Fibroblast of skin of scalp (primary cell): Measurements from ENCODE around the gene FDX2. TPM values are rescaled to one million over a fixed set of nuclear protein-coding genes. Genes with fewer than 3 reads are reported as not detected.
A peak's percentile ranks its signal among the peaks of the same experiment; 100 is the strongest.
"Not testable (repeated sequence)": the region's sequence is repeated elsewhere in the genome, so short reads cannot be mapped to it uniquely, and the experiment has no call there.

Source experiments
- DNase-seq: peaks from one replicate; pipeline ENCODE4 v3.0.0-alpha.2; 2013
- polyA plus RNA-seq, 2 experiments: library from polyadenylated mRNA; unstranded; fragments of 120-200 nt; gene quantifications; one replicate each; pipeline ENCODE4 v1.2.1, GENCODE V29; 2013; ENCODE audit not compliant: insufficient read length in 2 of 2

The FDX2 gene
- 25.9 TPM for polyA plus RNA-seq (2013, experiment 1 of 2; ENCODE audit: insufficient read length)
- 21.3 TPM for polyA plus RNA-seq (2013, experiment 2 of 2; ENCODE audit: insufficient read length)

DNA sequence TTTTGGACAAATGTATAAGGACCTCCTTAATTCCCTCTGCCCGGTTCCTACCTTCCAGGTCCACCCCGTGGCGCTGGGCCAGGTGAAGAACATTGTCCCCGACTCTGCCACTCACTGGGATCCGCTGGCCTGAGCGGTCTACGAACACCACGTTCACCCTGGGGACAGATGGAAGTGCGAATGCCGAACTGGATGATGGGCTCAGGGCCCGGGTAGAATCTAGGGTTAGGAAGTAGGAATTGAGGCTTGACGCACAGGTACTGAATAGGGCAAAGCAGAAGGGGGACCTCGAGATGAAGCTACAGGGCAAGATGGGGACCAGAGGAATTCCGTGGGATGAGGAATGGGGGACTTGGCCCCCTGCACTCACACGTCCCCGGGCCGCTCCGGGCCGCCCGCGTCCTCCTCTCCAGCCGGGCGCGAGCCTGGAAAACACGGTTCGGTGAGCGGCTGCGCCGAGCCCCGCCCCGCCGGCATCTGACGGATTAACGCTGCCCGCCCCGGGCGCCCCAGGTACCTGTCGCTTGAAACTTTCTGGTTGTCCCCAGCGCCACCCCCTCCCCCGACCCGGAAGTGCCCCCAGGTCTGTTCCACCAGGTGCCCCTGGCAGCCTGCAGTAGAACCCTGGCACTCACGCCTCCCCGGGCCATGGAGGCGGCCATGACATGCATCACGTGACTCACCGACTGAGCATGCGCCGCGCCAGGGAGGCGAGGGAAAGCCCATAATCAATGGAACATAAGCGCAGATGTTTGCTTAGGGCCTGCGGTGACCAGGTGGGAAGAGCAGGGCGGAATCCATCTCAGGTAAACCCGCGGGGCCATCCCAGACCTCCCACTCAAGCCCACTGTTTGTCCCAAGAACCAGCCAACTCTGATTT lies at the start of gene FDX2:
Gene FDX2, minus strand, starts transcription at position 681 of the 880 bp plus-strand sequence. Its CDS starts 19 bp downstream, at position 662.
- DNase-seq, result peak; percentile 80

DNA sequence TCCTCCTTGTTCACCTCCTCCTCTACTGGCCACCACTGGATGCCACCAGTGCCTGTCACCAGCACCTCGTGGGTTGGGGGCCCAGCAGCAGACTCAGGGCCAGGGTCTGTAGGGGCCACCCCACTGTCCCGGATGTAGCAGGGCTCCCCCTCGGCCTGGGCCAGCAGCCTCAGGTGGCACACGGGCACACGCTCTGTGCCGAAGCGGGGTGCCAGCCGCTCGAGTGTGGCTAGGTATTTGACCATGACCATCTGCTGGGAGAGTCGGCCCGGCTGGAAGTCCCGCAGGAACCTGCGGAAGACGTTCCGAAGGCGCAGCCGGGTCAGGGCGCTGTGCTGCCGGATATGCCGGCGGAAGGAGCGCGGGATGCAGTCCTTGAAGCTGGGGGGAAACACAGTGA lies 49.7 kb upstream of the FDX2 start:
- DNase-seq, result no peak

- no peak for DNase-seq
Measured at GRCh38 chr19:10364644-10365043, 48.8 kb upstream of the FDX2 start.

DNA sequence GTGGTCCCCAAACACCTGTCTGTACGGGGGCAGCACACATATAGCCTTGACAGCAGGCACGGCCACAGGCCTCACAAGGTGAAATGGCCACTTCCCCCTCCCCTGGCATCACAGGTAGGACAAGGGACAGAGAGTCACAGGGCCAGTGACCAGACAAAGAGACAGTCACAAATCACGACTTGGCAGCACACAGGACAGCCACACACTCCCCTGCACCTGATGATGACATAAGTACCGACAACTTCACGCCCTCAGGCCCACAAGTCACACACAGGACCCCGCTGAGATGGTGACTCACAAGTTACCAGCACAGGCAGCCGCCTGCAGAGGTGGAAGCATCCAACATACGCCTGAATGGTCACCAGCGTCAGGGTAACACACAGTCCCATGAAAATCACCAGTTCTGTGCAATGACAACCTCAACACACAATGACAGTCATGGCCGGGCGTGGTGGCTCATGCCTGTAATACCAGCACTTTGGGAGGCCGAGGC lies 48.0 kb upstream of the FDX2 start:
- DNase-seq, result no peak

- no peak for DNase-seq
Measured at GRCh38 chr19:10362259-10362658, 46.4 kb upstream of the FDX2 start.

DNA sequence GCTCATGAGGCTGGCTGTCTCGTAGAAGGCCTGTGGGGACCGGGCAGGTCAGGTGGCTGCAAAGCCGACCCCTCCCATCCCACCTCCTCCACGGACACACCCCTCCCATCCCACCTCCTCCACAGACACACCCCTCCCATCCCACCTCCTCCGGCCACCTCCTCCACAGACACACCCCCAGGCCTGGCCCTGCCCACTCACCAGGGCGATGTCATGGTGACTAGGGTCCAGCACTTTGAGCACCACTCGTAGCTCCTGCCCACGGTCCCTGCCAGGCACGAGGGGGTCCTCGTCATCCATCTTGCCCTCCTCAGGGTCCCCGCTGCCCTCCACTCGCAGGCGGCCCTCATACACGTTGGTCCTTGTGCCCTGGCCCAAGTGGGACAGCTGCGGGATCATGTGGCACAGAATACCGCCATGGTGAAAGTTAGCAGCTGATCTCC lies 45.8 kb upstream of the FDX2 start:
- no peak for DNase-seq

DNA sequence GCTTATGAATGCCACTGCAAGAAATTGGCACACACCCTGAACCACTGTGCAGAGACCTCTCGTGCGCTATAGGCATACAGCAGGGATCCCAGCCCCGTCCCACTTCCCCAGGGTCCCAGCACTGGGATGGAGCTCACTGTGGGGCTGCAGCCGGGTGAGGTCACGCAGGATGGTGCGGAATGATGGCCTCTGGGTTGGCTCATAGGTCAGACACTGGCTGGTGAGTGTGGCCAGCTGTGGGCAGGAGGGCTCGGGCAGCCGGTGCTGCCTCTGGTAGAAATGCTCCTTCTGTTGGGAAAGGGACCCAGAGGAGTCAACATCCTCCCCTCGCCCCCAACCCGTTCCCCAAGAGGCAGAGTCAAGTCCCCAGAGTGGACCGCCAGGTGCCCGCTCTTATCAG lies 40.6 kb upstream of the FDX2 start:
- DNase-seq, result no peak

- peak; percentile 26 for DNase-seq
Measured at GRCh38 chr19:10353793-10354391, 38.1 kb upstream of the FDX2 start.

DNA sequence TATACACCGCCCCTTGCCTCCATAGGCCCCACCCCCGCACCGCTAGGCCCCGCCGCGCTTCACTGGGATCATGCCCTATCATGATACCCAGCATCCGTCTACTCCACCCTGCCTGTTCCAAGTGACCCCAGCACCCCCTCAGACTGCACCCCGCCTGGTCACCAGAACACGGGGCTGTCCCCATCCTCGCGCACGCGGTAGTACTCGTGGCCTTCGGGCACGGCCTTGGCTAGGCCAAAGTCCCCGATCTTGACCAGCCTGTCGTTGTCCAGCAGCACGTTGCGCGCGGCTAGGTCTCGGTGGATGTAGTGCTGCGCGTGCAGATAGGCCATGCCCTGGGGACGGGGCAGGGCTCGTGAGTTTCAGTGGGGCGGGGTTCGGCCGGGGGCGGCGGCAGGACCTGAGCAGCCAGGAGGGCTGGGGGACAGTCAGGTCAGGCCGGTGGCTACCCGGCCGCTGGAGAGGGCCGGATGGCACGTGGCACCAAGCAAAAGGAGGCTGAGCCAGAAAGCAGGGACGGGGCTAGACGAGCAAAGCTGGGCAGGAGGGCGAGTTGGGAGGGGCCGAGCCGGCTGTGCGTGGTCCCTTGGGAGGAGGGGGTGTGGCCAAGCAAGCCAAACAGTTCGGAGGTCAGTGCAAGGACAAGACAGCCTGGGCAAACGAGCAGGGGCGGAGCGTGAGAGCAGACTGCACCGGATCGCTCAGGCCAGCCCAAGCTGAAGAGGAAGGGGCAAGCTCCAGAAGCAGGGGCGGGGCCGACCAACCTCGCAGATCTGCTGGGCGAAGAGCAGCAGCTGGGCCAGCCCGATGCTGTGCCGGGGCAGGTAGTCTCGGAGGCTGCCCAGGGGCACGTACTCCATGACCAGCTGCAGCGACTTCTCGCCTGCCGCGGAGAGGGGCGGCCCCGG lies 37.2 kb upstream of the FDX2 start:
- DNase-seq, result no peak

GRCh38 chr19:10346509-10346908 lies 30.7 kb upstream of the FDX2 start:
- no peak for DNase-seq

- DNase-seq, result no peak
Measured at GRCh38 chr19:10344780-10345179, 29.0 kb upstream of the FDX2 start.

GRCh38 chr19:10343495-10343894 lies 27.7 kb upstream of the FDX2 start:
- DNase-seq, result no peak

- no peak for DNase-seq
Measured at GRCh38 chr19:10339977-10340376, 24.2 kb upstream of the FDX2 start.

- DNase-seq, result no peak
Measured at GRCh38 chr19:10339380-10339960, 23.7 kb upstream of the FDX2 start, which contains the start of gene ICAM3. ICAM3 (minus strand) TSS chr19:10339624; CDS start chr19:10339614, 10 bp downstream.

GRCh38 chr19:10338940-10339339 lies 23.1 kb upstream of the FDX2 start:
- DNase-seq, result no peak

GRCh38 chr19:10336725-10337124 lies 20.9 kb upstream of the FDX2 start:
- not testable (repeated sequence) for DNase-seq

GRCh38 chr19:10335352-10335985 lies 19.7 kb upstream of the FDX2 start:
- DNase-seq, result no peak

- peak; percentile 91 for DNase-seq
Measured at GRCh38 chr19:10334588-10335351, 19.0 kb upstream of the FDX2 start.

- no peak for DNase-seq
Measured at GRCh38 chr19:10333758-10334587, 18.2 kb upstream of the FDX2 start.
